ENCODE results near the gene FGF19. TPM values are rescaled to one million over a fixed set of nuclear protein-coding genes. Genes with fewer than 3 reads are reported as not detected.

The FGF19 gene
- total RNA-seq, 1 donor from 2014 or later, result not detected

DNA sequence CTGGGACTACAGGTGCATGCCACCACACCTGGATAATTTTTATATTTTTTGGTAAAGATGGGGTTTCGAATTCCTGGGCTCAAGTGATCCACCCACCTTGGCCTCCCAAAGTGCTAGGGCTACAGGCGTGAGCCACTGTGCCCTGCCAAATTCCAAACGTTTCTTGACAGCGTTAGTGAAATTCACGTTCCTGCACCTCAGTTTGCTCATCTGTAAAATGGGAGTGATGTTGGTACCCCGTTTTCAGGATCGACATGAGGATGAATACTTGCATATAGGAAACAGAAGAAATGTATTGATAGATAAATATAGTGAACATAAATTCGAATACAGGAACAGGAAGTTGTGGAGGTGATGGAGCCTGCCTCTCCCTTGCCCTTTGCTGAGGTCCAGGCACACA lies 18.5 kb downstream of the FGF19 start:
- intact Hi-C loops (cut with micrococcal nuclease), result loop anchor here (1.0 to 5.0 kb wide), 2 partner anchors 157 to 1072 kb away; no protein-coding TSS in a partner anchor
- ChIA-PET CTCF (no interaction called here), POLR2A (no interaction called here)
- H3K4me1 Mint-ChIP-seq, result peaks cover 9% of the 10 kb centered on the region
- H3K36me3 Mint-ChIP-seq (ENCODE audit: low read depth), result no peaks in the 10 kb centered on the region
- H3K27ac Mint-ChIP-seq, result no peak overlapping the region
- no peak for DNase-seq
- peaks cover 19% of the 10 kb centered on the region for H3K27me3 Mint-ChIP-seq
- H3K9me3 Mint-ChIP-seq, result no peaks in the 10 kb centered on the region
- ATAC-seq (ENCODE audit: low read depth), result no peak
- H3K4me3 Mint-ChIP-seq, result no peak overlapping the region
- TF ChIP-seq, protein P1, sequence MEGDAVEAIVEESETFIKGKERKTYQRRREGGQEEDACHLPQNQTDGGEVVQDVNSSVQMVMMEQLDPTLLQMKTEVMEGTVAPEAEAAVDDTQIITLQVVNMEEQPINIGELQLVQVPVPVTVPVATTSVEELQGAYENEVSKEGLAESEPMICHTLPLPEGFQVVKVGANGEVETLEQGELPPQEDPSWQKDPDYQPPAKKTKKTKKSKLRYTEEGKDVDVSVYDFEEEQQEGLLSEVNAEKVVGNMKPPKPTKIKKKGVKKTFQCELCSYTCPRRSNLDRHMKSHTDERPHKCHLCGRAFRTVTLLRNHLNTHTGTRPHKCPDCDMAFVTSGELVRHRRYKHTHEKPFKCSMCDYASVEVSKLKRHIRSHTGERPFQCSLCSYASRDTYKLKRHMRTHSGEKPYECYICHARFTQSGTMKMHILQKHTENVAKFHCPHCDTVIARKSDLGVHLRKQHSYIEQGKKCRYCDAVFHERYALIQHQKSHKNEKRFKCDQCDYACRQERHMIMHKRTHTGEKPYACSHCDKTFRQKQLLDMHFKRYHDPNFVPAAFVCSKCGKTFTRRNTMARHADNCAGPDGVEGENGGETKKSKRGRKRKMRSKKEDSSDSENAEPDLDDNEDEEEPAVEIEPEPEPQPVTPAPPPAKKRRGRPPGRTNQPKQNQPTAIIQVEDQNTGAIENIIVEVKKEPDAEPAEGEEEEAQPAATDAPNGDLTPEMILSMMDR (IDR thresholded peaks at IDR 0.05), result no peak

DNA sequence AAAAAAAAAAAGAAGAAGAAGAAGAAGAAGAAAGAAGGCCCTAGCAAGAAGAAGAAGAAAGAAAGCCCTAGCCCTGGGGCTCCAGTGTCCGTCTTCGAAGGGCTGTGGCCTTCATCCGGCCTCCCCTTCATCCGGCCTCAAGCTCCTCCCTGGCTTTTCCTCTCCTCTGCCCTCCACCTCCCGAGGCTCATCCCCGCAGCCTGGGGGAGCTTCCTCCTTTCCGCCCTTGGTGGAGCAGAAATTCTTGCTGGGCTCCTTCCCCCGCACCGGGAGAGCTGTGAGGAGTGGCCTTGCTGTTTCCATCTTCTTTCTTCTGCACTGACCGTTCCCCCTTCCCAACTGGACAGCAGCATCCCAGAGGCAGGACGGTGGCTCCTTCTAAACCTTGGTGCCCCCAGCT lies 19.2 kb downstream of the FGF19 start:
- POLR2A ChIA-PET, result no interaction called here
- no peak overlapping the region for H3K27ac Mint-ChIP-seq
- no peaks in the 10 kb centered on the region for H3K36me3 Mint-ChIP-seq (ENCODE audit: low read depth)
- DNase-seq (no peak), ATAC-seq (ENCODE audit: low read depth) (no peak)
- no peaks in the 10 kb centered on the region for H3K9me3 Mint-ChIP-seq
- H3K4me3 Mint-ChIP-seq, result no peak overlapping the region
- TF ChIP-seq, protein P1 (IDR thresholded peaks at IDR 0.05), result no peak
- CTCF ChIA-PET, result interaction anchor here (0.8 to 1.2 kb wide), 2 partner anchors 14 to 157 kb away, joined by 3 read pairs; no protein-coding TSS in a partner anchor
- intact Hi-C loops (cut with micrococcal nuclease), result loop anchor here (1.0 to 5.0 kb wide), 2 partner anchors 158 to 1073 kb away; no protein-coding TSS in a partner anchor
- peaks cover 16% of the 10 kb centered on the region for H3K27me3 Mint-ChIP-seq
- peaks cover 9% of the 10 kb centered on the region for H3K4me1 Mint-ChIP-seq

DNA sequence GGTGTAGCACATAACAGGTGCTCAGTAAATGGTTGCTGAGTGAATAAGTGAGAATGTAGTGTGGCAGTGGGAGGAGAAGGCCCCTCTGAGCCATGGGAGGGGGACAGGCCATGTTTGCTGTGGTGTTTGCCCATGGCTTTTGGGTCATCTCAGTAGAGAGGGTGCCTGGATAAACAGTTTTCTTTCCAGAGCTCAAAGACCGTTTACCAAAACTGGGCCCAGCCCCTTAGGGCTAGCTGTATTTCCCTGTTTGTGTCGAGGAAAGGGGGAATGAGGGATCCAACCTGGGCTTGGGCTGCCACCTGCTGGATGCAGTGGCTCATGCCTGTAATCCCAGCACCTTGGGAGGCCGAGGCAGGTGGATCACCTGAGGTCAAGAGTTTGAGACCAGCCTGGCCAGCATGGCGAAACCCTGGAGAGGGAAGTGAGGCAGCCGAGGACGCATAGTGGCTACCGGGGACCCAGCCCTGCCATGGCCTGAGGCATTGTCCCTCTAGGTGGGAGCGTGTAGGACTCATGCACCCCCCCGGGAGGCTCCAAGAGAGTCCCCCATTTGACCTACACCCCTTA lies 20.0 kb downstream of the FGF19 start:
- CTCF ChIA-PET, result interaction anchor here (0.8 to 1.2 kb wide), 2 partner anchors 13 to 158 kb away, joined by 3 read pairs; no protein-coding TSS in a partner anchor
- no peaks in the 10 kb centered on the region for H3K9me3 Mint-ChIP-seq

DNA sequence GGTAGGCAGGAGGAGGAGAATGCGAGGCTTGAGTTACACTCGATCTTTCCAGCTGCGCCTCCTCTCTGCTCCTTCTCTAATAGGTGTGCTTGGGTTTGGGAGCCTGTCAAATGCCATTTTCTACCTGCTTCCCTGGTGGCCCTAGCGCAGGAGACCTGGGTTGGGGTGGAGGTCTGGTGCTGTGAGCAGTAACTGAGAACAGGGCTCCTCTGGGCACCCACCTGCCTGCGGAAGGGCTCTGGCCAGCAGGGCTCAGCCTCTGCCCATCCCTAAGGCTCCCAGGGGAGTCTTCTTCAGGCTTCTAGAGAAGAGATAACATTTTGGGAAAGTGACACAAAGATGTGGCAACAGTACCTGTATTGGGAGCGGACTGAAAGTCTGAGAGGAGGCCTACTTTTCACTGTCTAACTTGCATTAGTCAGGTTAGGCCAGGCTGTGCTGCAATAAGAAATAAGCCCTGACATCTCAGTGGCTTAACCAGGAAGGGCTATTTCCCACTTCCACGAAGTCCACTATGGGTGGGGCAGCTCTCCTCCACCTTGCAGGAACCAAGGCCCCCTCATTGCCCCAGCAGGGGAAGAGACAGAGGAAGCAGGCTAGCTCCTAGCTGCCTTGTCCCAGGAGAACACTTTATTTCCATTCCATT lies 21.0 kb downstream of the FGF19 start:
- H3K4me1 Mint-ChIP-seq, result peaks cover 9% of the 10 kb centered on the region
- intact Hi-C loops (cut with micrococcal nuclease), result no loop called here
- DNase-seq (no peak), ATAC-seq (ENCODE audit: low read depth) (no peak)
- no peaks in the 10 kb centered on the region for H3K9me3 Mint-ChIP-seq
- no peaks in the 10 kb centered on the region for H3K36me3 Mint-ChIP-seq (ENCODE audit: low read depth)
- POLR2A ChIA-PET, result no interaction called here
- TF ChIP-seq, protein P1 (IDR thresholded peaks at IDR 0.05), result no peak
- no peak overlapping the region for H3K4me3 Mint-ChIP-seq
- no peak overlapping the region for H3K27ac Mint-ChIP-seq
- CTCF ChIA-PET, result no interaction called here
- peaks cover 7% of the 10 kb centered on the region for H3K27me3 Mint-ChIP-seq

More for the DNA sequence above, 20.0 kb downstream of the FGF19 start:
- no peaks in the 10 kb centered on the region for H3K36me3 Mint-ChIP-seq (ENCODE audit: low read depth)
- TF ChIP-seq, protein P1 (IDR thresholded peaks at IDR 0.05), result no peak
- POLR2A ChIA-PET, result no interaction called here
- DNase-seq, result no peak
- no peak overlapping the region for H3K27ac Mint-ChIP-seq
- H3K27me3 Mint-ChIP-seq, result peaks cover 13% of the 10 kb centered on the region
- intact Hi-C loops (cut with micrococcal nuclease), result no loop called here
- H3K4me1 Mint-ChIP-seq, result peaks cover 9% of the 10 kb centered on the region
- H3K4me3 Mint-ChIP-seq, result no peak overlapping the region
- ATAC-seq (ENCODE audit: low read depth), result no peak

DNA sequence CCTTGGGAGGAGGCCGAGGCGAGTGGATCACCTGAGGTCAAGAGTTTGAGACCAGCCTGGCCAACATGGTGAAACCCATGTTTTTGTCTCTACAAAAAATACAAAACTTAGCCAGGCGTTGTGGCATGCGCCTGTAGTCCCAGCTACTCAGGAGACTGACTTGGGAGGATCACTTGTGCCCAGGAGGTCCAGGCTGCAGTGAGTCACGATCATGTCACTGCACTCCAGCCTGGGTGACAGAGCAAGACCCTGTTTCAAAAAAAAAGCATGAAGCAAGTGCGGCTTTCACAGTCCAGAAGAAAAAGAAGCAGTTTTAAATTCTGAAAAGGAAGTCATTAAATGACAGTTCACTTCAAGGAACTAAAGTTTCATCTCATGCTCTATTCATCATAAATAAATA lies 21.6 kb downstream of the FGF19 start:
- Mint-ChIP-seq H3K27me3 (peaks cover 7% of the 10 kb centered on the region), H3K4me1 (peaks cover 9% of the 10 kb centered on the region), H3K4me3 (no peak overlapping the region), H3K9me3 (no peaks in the 10 kb centered on the region), H3K36me3 (ENCODE audit: low read depth) (no peaks in the 10 kb centered on the region), H3K27ac (no peak overlapping the region)
- no peak for DNase-seq
- no peak for ATAC-seq (ENCODE audit: low read depth)
- ChIA-PET POLR2A (no interaction called here), CTCF (no interaction called here)
- TF ChIP-seq, protein P1 (IDR thresholded peaks at IDR 0.05), result no peak
- intact Hi-C loops (cut with micrococcal nuclease), result no loop called here

All from activated B cell treated with CpG ODN at 0.5 μM for 24 hours (primary cell).